Measurements from ENCODE around the gene SCGB1C1. TPM values are rescaled to one million over a fixed set of nuclear protein-coding genes. Genes with fewer than 3 reads are reported as not detected.

Gene SCGB1C1
- total and polyA plus RNA-seq, 3 donors from 2014 or later, result not detected

DNA sequence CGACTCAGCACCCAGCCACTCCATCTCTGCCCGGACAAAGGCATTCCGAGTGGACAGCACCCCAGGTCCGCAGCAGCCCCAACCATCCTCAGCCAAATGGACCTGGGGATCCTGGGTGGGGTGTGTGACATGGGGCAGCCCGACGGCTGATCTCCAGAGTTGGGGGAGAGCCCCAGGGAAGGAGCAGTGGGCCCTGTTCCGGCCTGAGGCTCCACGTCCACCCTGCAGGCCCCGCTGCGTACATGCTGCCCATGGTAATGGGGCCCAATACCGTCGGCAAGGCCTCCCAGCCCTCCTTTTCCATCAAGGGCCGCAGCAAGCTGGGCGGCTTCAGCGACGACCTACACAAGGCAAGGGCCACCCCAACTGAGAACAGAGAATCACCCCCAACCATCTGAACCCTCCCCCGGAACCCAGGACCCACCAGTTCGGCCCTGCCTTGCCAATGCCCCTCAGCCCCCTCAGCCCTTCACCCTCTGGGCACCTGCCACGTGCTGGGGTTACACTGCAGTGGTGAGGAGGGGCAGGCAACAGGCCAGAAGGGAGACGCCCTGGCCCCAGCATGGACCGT lies 5.4 kb downstream of the SCGB1C1 start:
- Histone ChIP-seq H3K27ac (no peak overlapping the region), H3K4me3 (no peak overlapping the region), H3K27me3 (no peaks in the 10 kb centered on the region), H3K4me1 (no peaks in the 10 kb centered on the region), H3K9me3 (no peaks in the 10 kb centered on the region), H3K36me3 (ENCODE audit: low read depth, missing control alignments) (no peaks in the 10 kb centered on the region)
- DNase-seq, result peak; percentile 11
- WGBS, 2 donors, result 88 to 95% methylated on average over 9 to 20 of the region's 21 CpGs
- TF ChIP-seq POLR2A (IDR thresholded peaks at IDR 0.05) (no peak), CTCF (IDR thresholded peaks at IDR 0.05) (no peak)
- intact Hi-C loops (cut with DNase I; ENCODE audit: low total_unique reads), result no loop called here

- Histone ChIP-seq H3K27ac (no peak overlapping the region), H3K4me3 (no peak overlapping the region), H3K27me3 (no peaks in the 10 kb centered on the region), H3K36me3 (ENCODE audit: low read depth, missing control alignments) (no peaks in the 10 kb centered on the region), H3K4me1 (no peaks in the 10 kb centered on the region), H3K9me3 (no peaks in the 10 kb centered on the region)
- peak; percentile 12 for DNase-seq
- TF ChIP-seq POLR2A (IDR thresholded peaks at IDR 0.05) (no peak), CTCF (IDR thresholded peaks at IDR 0.05) (no peak)
- WGBS, 2 donors, result 69 to 81% methylated on average over 9 to 10 of the region's 13 CpGs
- intact Hi-C loops (cut with DNase I; ENCODE audit: low total_unique reads), result no loop called here
Measured at GRCh38 chr11:199004-199581, 6.2 kb downstream of the SCGB1C1 start.

GRCh38 chr11:199782-200181 lies 6.9 kb downstream of the SCGB1C1 start:
- TF ChIP-seq CTCF (IDR thresholded peaks at IDR 0.05) (no peak), POLR2A (IDR thresholded peaks at IDR 0.05) (no peak)
- Histone ChIP-seq H3K36me3 (ENCODE audit: low read depth, missing control alignments) (no peaks in the 10 kb centered on the region), H3K27me3 (no peaks in the 10 kb centered on the region), H3K4me3 (no peak overlapping the region), H3K9me3 (no peaks in the 10 kb centered on the region), H3K4me1 (no peaks in the 10 kb centered on the region), H3K27ac (no peak overlapping the region)
- peak; percentile 12 for DNase-seq
- intact Hi-C loops (cut with DNase I; ENCODE audit: low total_unique reads), result no loop called here
- 88 to 90% methylated on average over 8 of the region's 8 CpGs for WGBS, 2 donors

- DNase-seq, result peak; percentile 12
- Histone ChIP-seq H3K4me3 (no peak overlapping the region), H3K27ac (no peak overlapping the region), H3K36me3 (ENCODE audit: low read depth, missing control alignments) (no peaks in the 10 kb centered on the region), H3K27me3 (no peaks in the 10 kb centered on the region), H3K4me1 (peaks cover 2% of the 10 kb centered on the region), H3K9me3 (no peaks in the 10 kb centered on the region)
- no peak for TF ChIP-seq CTCF (IDR thresholded peaks at IDR 0.05)
- no peak for TF ChIP-seq POLR2A (IDR thresholded peaks at IDR 0.05)
- 81 to 93% methylated on average over 1 to 13 of the region's 13 CpGs for WGBS, 2 donors
- intact Hi-C loops (cut with DNase I; ENCODE audit: low total_unique reads), result no loop called here
Measured at GRCh38 chr11:200224-201003, 7.5 kb downstream of the SCGB1C1 start.

Data from testis (tissue), 3 donors.